ENCODE measurements around the gene RBBP6. TPM values are rescaled to one million over a fixed set of nuclear protein-coding genes. Genes with fewer than 3 reads are reported as not detected.

The RBBP6 gene
- total RNA-seq, 1 experiment from 2014 or later: 54.8 TPM

GRCh38 chr16:24562811-24563210 lies 23.4 kb downstream of the RBBP6 start:
- no peak overlapping the region for H3K4me3 Mint-ChIP-seq
- no peaks in the 10 kb centered on the region for H3K27me3 Mint-ChIP-seq (ENCODE audit: low read depth)
- peaks cover 43 to 91% (median 79%) of the 10 kb centered on the region in 3 experiments for H3K36me3 Mint-ChIP-seq (ENCODE audit: insufficient read depth in 1 of 3, low read depth in 3 of 3)
- no peak overlapping the region for H3K56ac ChIP-seq (ENCODE audit: insufficient read length, low read depth, low read length)
- H4K5ac ChIP-seq (ENCODE audit: insufficient read length, low read depth, low read length): no peak overlapping the region
- no peak overlapping the region for H2BK15ac ChIP-seq (ENCODE audit: low read depth, low read length)
- H3K18ac ChIP-seq (ENCODE audit: insufficient read length, low read depth, low read length): no peak overlapping the region
- no peak overlapping the region for H3K23ac ChIP-seq (ENCODE audit: insufficient read length, low read depth, low read length)
- no peak overlapping the region for H3K14ac ChIP-seq (ENCODE audit: insufficient read depth, low read length)
- H3K4me1 Mint-ChIP-seq: 0 out of 4 replicates have a peak, but pooled peaks cover 0 to 2% of the 10 kb centered on the region in 2 experiments
- no peaks in the 10 kb centered on the region for H3K9me3 Mint-ChIP-seq
- H4K91ac ChIP-seq (ENCODE audit: insufficient read length, low read depth, low read length): no peak overlapping the region
- H3T11ph ChIP-seq (ENCODE audit: low read length): no peak overlapping the region
- H3K4me2 ChIP-seq (ENCODE audit: insufficient read depth, insufficient read length, low read length): no peak overlapping the region
- H3K4me1 ChIP-seq (ENCODE audit: insufficient read depth, low read length): no peaks in the 10 kb centered on the region
- H2BK20ac ChIP-seq (ENCODE audit: low read depth, low read length, poor library complexity, severe bottlenecking): no peak overlapping the region
- H3K79me1 ChIP-seq (ENCODE audit: insufficient read depth, low read depth, low read length, poor library complexity, severe bottlenecking): no peaks in the 10 kb centered on the region
- no peaks in the 10 kb centered on the region for H3K79me2 ChIP-seq (ENCODE audit: insufficient read depth, low read length)
- no peak overlapping the region for H4K8ac ChIP-seq (replicated peaks; ENCODE audit: insufficient read length, low read depth, low read length)
- TF ChIP-seq, protein P1, sequence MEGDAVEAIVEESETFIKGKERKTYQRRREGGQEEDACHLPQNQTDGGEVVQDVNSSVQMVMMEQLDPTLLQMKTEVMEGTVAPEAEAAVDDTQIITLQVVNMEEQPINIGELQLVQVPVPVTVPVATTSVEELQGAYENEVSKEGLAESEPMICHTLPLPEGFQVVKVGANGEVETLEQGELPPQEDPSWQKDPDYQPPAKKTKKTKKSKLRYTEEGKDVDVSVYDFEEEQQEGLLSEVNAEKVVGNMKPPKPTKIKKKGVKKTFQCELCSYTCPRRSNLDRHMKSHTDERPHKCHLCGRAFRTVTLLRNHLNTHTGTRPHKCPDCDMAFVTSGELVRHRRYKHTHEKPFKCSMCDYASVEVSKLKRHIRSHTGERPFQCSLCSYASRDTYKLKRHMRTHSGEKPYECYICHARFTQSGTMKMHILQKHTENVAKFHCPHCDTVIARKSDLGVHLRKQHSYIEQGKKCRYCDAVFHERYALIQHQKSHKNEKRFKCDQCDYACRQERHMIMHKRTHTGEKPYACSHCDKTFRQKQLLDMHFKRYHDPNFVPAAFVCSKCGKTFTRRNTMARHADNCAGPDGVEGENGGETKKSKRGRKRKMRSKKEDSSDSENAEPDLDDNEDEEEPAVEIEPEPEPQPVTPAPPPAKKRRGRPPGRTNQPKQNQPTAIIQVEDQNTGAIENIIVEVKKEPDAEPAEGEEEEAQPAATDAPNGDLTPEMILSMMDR (conservative IDR thresholded peaks at IDR 0.05): no peak
- no peak overlapping the region for H3K9ac ChIP-seq (ENCODE audit: extremely low read depth, insufficient read length, low read length)
- no peak overlapping the region for H2AK5ac ChIP-seq (ENCODE audit: insufficient read length, low read length)
- DNase-seq: no peak
- no peaks in the 10 kb centered on the region for H4K20me1 ChIP-seq (ENCODE audit: control insufficient read depth, insufficient read depth, insufficient read length)
- H2AFZ ChIP-seq (ENCODE audit: low read length): no peak overlapping the region
- no peaks in the 10 kb centered on the region for H3K9me3 ChIP-seq (ENCODE audit: control insufficient read depth, low read depth, low read length)
- H3K27ac ChIP-seq (ENCODE audit: insufficient read length, low read depth, low read length): no peak overlapping the region
- no peak overlapping the region for H3K27ac Mint-ChIP-seq
- no peak overlapping the region for H2BK120ac ChIP-seq (ENCODE audit: low read depth, low read length, poor library complexity, severe bottlenecking)
- no peak overlapping the region for H2BK5ac ChIP-seq (ENCODE audit: insufficient read length, low read length)
- H3K4ac ChIP-seq (ENCODE audit: low read depth, low read length): no peak overlapping the region
- H2BK12ac ChIP-seq (ENCODE audit: insufficient read length, low read depth, low read length): no peak overlapping the region
- H3K27me3 ChIP-seq (ENCODE audit: insufficient read depth, low read length): no peaks in the 10 kb centered on the region
- H3K23me2 ChIP-seq (ENCODE audit: insufficient read length, low read depth, low read length, poor library complexity, severe bottlenecking): no peaks in the 10 kb centered on the region

Measured in H9 (cell line).